ENCODE measurements around the gene COMT.

The COMT gene

GRCh38 chr22:19965771-19966709, 24.5 kb downstream of the COMT start:
- WGBS, 2 experiments (ENCODE audit: insufficient coverage in 2 of 2): 79 to 91% methylated on average over 5 to 6 of the region's 10 CpGs
- no peak overlapping the region for H3K27ac ChIP-seq (ENCODE audit: low read depth, low read length, severe bottlenecking)
- peaks cover 12% of the 10 kb centered on the region for H3K4me1 ChIP-seq (ENCODE audit: control insufficient read depth, insufficient read depth, low read length, poor library complexity, severe bottlenecking)
- peaks cover 7% of the 10 kb centered on the region for H3K36me3 ChIP-seq (ENCODE audit: control insufficient read depth, insufficient read depth, low read length)
- H3K9me3 ChIP-seq (ENCODE audit: control insufficient read depth, low read length): no peaks in the 10 kb centered on the region
- no peak overlapping the region for H3K4me3 ChIP-seq (ENCODE audit: extremely low read depth, insufficient read depth, low read length, poor library complexity, severe bottlenecking)

DNA sequence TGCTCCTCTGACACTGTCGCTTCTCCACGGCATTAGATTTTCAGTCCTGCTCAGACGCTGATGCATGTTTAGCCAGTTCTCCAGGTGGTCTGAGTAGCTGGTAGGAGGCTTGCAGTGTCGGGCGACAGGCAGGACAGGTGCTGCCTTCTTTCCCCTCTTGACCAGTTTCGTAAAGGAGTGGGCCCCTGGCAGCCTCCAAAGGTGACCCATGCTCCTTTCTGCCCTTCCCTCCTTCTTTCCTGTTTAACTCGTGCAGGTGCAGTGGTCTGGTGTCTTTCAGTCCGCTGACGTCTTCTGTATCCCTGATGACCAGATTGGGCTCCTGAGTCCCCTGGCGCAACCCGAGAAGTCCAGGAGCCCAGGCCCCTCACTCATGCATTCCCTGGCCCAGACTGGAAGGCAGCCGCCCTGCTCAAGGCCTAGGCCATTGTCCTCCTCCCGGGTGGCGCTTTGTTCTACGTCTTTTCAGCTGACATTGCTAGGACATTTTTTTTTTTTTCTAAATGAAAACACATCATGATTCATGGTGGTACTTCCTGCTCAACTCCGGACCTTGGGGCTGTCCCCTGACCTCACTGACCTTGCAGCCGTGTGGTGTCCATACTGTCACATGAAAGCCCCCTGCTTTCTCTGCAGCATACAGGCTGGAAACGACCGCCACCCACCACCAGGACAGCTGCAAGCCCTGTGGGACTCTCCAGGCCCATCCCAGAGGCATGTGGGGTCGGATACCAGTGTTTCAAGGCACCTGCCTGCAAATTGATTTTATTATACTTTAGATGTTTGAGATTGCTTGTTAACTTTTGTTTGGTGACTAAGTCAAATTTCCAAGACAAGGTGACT, 25.6 kb downstream of the COMT start:
- H3K36me3 ChIP-seq (ENCODE audit: control insufficient read depth, insufficient read depth, low read length): peaks cover 15% of the 10 kb centered on the region
- no peak overlapping the region for H3K27ac ChIP-seq (ENCODE audit: low read depth, low read length, severe bottlenecking)
- H3K4me1 ChIP-seq (ENCODE audit: control insufficient read depth, insufficient read depth, low read length, poor library complexity, severe bottlenecking): peaks cover 12% of the 10 kb centered on the region
- whole genome bisulfite sequencing, 2 experiments (ENCODE audit: insufficient coverage in 2 of 2): 85 to 90% methylated on average over 16 to 17 of the region's 20 CpGs
- H3K9me3 ChIP-seq (ENCODE audit: control insufficient read depth, low read length): no peaks in the 10 kb centered on the region
- H3K4me3 ChIP-seq (ENCODE audit: extremely low read depth, insufficient read depth, low read length, poor library complexity, severe bottlenecking): no peak overlapping the region

- H3K4me1 ChIP-seq (ENCODE audit: control insufficient read depth, insufficient read depth, low read length, poor library complexity, severe bottlenecking): peaks cover 8% of the 10 kb centered on the region
- no peak overlapping the region for H3K27ac ChIP-seq (ENCODE audit: low read depth, low read length, severe bottlenecking)
- peaks cover 23% of the 10 kb centered on the region for H3K36me3 ChIP-seq (ENCODE audit: control insufficient read depth, insufficient read depth, low read length)
- no peaks in the 10 kb centered on the region for H3K9me3 ChIP-seq (ENCODE audit: control insufficient read depth, low read length)
- no peak overlapping the region for H3K4me3 ChIP-seq (ENCODE audit: extremely low read depth, insufficient read depth, low read length, poor library complexity, severe bottlenecking)
- WGBS, 2 experiments (ENCODE audit: insufficient coverage in 2 of 2): 92 to 94% methylated on average over 6 to 7 of the region's 7 CpGs
These were observed 26.4 kb downstream of the COMT start for GRCh38 chr22:19967850-19968449.

- Histone ChIP-seq H3K9me3 (ENCODE audit: control insufficient read depth, low read length) (no peaks in the 10 kb centered on the region), H3K4me3 (ENCODE audit: extremely low read depth, insufficient read depth, low read length, poor library complexity, severe bottlenecking) (no peak overlapping the region), H3K36me3 (ENCODE audit: control insufficient read depth, insufficient read depth, low read length) (peaks cover 25% of the 10 kb centered on the region), H3K27ac (ENCODE audit: low read depth, low read length, severe bottlenecking) (no peak overlapping the region), H3K4me1 (ENCODE audit: control insufficient read depth, insufficient read depth, low read length, poor library complexity, severe bottlenecking) (peaks cover 5% of the 10 kb centered on the region)
- 94 to 96% methylated on average over 14 to 17 of the region's 18 CpGs for WGBS, 2 experiments (ENCODE audit: insufficient coverage in 2 of 2)
These were observed 26.9 kb downstream of the COMT start for GRCh38 chr22:19968450-19968891.

DNA sequence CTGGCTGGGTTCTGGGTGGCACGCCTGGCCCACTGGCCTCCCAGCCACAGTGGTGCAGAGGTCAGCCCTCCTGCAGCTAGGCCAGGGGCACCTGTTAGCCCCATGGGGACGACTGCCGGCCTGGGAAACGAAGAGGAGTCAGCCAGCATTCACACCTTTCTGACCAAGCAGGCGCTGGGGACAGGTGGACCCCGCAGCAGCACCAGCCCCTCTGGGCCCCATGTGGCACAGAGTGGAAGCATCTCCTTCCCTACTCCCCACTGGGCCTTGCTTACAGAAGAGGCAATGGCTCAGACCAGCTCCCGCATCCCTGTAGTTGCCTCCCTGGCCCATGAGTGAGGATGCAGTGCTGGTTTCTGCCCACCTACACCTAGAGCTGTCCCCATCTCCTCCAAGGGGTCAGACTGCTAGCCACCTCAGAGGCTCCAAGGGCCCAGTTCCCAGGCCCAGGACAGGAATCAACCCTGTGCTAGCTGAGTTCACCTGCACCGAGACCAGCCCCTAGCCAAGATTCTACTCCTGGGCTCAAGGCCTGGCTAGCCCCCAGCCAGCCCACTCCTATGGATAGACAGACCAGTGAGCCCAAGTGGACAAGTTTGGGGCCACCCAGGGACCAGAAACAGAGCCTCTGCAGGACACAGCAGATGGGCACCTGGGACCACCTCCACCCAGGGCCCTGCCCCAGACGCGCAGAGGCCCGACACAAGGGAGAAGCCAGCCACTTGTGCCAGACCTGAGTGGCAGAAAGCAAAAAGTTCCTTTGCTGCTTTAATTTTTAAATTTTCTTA, 27.8 kb downstream of the COMT start:
- H3K9me3 ChIP-seq (ENCODE audit: control insufficient read depth, low read length): no peaks in the 10 kb centered on the region
- H3K4me1 ChIP-seq (ENCODE audit: control insufficient read depth, insufficient read depth, low read length, poor library complexity, severe bottlenecking): peaks cover 5% of the 10 kb centered on the region
- peaks cover 25% of the 10 kb centered on the region for H3K36me3 ChIP-seq (ENCODE audit: control insufficient read depth, insufficient read depth, low read length)
- H3K4me3 ChIP-seq (ENCODE audit: extremely low read depth, insufficient read depth, low read length, poor library complexity, severe bottlenecking): no peak overlapping the region
- 89 to 91% methylated on average over 11 of the region's 11 CpGs for WGBS, 2 experiments (ENCODE audit: insufficient coverage in 2 of 2)
- H3K27ac ChIP-seq (ENCODE audit: low read depth, low read length, severe bottlenecking): no peak overlapping the region

DNA sequence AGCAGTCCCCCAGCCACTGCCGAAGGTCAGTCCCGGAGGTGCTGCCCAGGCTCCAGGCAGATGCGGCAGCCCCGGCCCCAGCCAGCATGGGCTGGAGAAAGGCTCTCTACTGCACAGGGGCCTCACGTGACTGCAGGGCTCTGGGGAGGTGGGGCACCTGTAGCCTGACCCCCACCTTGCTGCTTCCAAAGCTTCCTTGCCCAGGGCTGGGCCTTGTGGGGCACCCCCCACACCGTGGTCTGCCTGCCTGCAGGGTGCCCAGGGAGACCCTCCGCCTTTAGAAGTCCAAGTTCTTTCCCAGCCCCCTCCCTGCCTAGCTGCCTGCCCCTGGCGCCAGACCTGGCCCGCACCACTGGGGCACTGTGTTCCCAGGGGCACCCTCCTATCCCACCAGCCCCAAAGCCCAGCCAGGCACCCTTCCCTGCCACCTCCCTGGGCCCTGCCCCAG, 28.5 kb downstream of the COMT start:
- Histone ChIP-seq H3K27ac (ENCODE audit: low read depth, low read length, severe bottlenecking) (no peak overlapping the region), H3K4me1 (ENCODE audit: control insufficient read depth, insufficient read depth, low read length, poor library complexity, severe bottlenecking) (peaks cover 8% of the 10 kb centered on the region), H3K36me3 (ENCODE audit: control insufficient read depth, insufficient read depth, low read length) (peaks cover 25% of the 10 kb centered on the region), H3K4me3 (ENCODE audit: extremely low read depth, insufficient read depth, low read length, poor library complexity, severe bottlenecking) (no peak overlapping the region), H3K9me3 (ENCODE audit: control insufficient read depth, low read length) (no peaks in the 10 kb centered on the region)
- 81 to 83% methylated on average over 7 to 8 of the region's 9 CpGs for WGBS, 2 experiments (ENCODE audit: insufficient coverage in 2 of 2)

- 65 to 67% methylated on average over 16 to 21 of the region's 25 CpGs for WGBS, 2 experiments (ENCODE audit: insufficient coverage in 2 of 2)
- H3K4me3 ChIP-seq (ENCODE audit: extremely low read depth, insufficient read depth, low read length, poor library complexity, severe bottlenecking): no peak overlapping the region
- no peak overlapping the region for H3K27ac ChIP-seq (ENCODE audit: low read depth, low read length, severe bottlenecking)
- peaks cover 8% of the 10 kb centered on the region for H3K4me1 ChIP-seq (ENCODE audit: control insufficient read depth, insufficient read depth, low read length, poor library complexity, severe bottlenecking)
- H3K9me3 ChIP-seq (ENCODE audit: control insufficient read depth, low read length): no peaks in the 10 kb centered on the region
- peaks cover 25% of the 10 kb centered on the region for H3K36me3 ChIP-seq (ENCODE audit: control insufficient read depth, insufficient read depth, low read length)
These were observed 29.1 kb downstream of the COMT start for GRCh38 chr22:19970479-19971275.

- peaks cover 8% of the 10 kb centered on the region for H3K4me1 ChIP-seq (ENCODE audit: control insufficient read depth, insufficient read depth, low read length, poor library complexity, severe bottlenecking)
- H3K27ac ChIP-seq (ENCODE audit: low read depth, low read length, severe bottlenecking): no peak overlapping the region
- peaks cover 25% of the 10 kb centered on the region for H3K36me3 ChIP-seq (ENCODE audit: control insufficient read depth, insufficient read depth, low read length)
- no peaks in the 10 kb centered on the region for H3K9me3 ChIP-seq (ENCODE audit: control insufficient read depth, low read length)
- no peak overlapping the region for H3K4me3 ChIP-seq (ENCODE audit: extremely low read depth, insufficient read depth, low read length, poor library complexity, severe bottlenecking)
- WGBS, 2 experiments (ENCODE audit: insufficient coverage in 2 of 2): 93% methylated on average over 11 to 27 of the region's 28 CpGs
These were observed 29.9 kb downstream of the COMT start for GRCh38 chr22:19971276-19972124.

- Histone ChIP-seq H3K4me1 (ENCODE audit: control insufficient read depth, insufficient read depth, low read length, poor library complexity, severe bottlenecking) (peaks cover 5% of the 10 kb centered on the region), H3K9me3 (ENCODE audit: control insufficient read depth, low read length) (no peaks in the 10 kb centered on the region), H3K36me3 (ENCODE audit: control insufficient read depth, insufficient read depth, low read length) (peaks cover 27% of the 10 kb centered on the region), H3K4me3 (ENCODE audit: extremely low read depth, insufficient read depth, low read length, poor library complexity, severe bottlenecking) (no peak overlapping the region), H3K27ac (ENCODE audit: low read depth, low read length, severe bottlenecking) (no peak overlapping the region)
- 93 to 98% methylated on average over 8 of the region's 9 CpGs for WGBS, 2 experiments (ENCODE audit: insufficient coverage in 2 of 2)
These were observed 30.7 kb downstream of the COMT start for GRCh38 chr22:19972251-19972650.
